Keratinocyte (primary cell): ENCODE data around the gene LAD1. TPM values are rescaled to one million over a fixed set of nuclear protein-coding genes. Genes with fewer than 3 reads are reported as not detected.

ENCODE experiments used
- DNase-seq: peaks from one replicate; pipeline ENCODE4 v3.0.0-alpha.2; 2011; ENCODE audit warnings: low read depth, missing footprints, low spot score
- FAIRE-seq: peaks from 2 replicates; lab custom pipeline; 2011; peaks lifted over from hg19 to GRCh38; lab: Jason Lieb, UNC
- H2AFZ ChIP-seq: 2 replicates; pipeline ENCODE4 v1.6.0; 2012; ENCODE audit warnings: low read length, control low read depth, inconsistent platforms; ENCODE audit not compliant: control insufficient read depth
- H3K27ac ChIP-seq: 2 replicates; pipeline ENCODE4 v1.5.1; 2011; ENCODE audit warnings: low read length; ENCODE audit not compliant: control insufficient read depth, insufficient read depth
- H3K27me3 ChIP-seq: 3 replicates; pipeline ENCODE4 v1.6.0; 2011; ENCODE audit warnings: low read length; ENCODE audit not compliant: control insufficient read depth, insufficient read depth; ENCODE audit errors: extremely low read depth
- H3K36me3 ChIP-seq, 2 experiments: 2 replicates in 1 of 2; 3 replicates in 1 of 2; pipeline ENCODE4 v1.5.1; 2011; ENCODE audit warnings: low read length in 2 of 2, mild to moderate bottlenecking in 1 of 2; ENCODE audit not compliant: control insufficient read depth in 2 of 2, insufficient read depth in 2 of 2; ENCODE audit errors: extremely low read depth in 1 of 2
- H3K4me1 ChIP-seq: 3 replicates; pipeline ENCODE4 v1.5.1; 2011; ENCODE audit warnings: low read length; ENCODE audit not compliant: control insufficient read depth, insufficient read depth; ENCODE audit errors: extremely low read depth
- H3K4me2 ChIP-seq: 3 replicates; pipeline ENCODE4 v1.6.0; 2011; ENCODE audit warnings: low read depth, low read length; ENCODE audit not compliant: control insufficient read depth, insufficient read depth; ENCODE audit errors: extremely low read depth
- H3K4me3 ChIP-seq, 3 experiments: fragments of 200-600 bp in 1 of 3; sonication (generic) in 1 of 3; 2 replicates in 2 of 3; 3 replicates in 1 of 3; pipeline ENCODE4 v1.5.1; 2011 to 2016; ENCODE audit warnings: low read length in 3 of 3, mild to moderate bottlenecking in 3 of 3, control low read depth in 2 of 3, inconsistent platforms in 1 of 3, low read depth in 1 of 3, mixed read lengths in 1 of 3, mixed run types in 1 of 3, moderate library complexity in 1 of 3; ENCODE audit not compliant: control insufficient read depth in 2 of 3, insufficient read depth in 2 of 3; ENCODE audit errors: extremely low read depth in 1 of 3
- H3K79me2 ChIP-seq: 2 replicates; pipeline ENCODE4 v1.6.0; 2012; ENCODE audit warnings: low read length; ENCODE audit not compliant: control insufficient read depth, insufficient read depth
- H3K9ac ChIP-seq: 3 replicates; pipeline ENCODE4 v1.6.0; 2011; ENCODE audit warnings: low read length; ENCODE audit not compliant: control insufficient read depth, insufficient read depth; ENCODE audit errors: extremely low read depth
- H3K9me1 ChIP-seq: 3 replicates; pipeline ENCODE4 v1.6.0; 2011; ENCODE audit warnings: low read length; ENCODE audit not compliant: control insufficient read depth, insufficient read depth; ENCODE audit errors: extremely low read depth
- H3K9me3 ChIP-seq: 2 replicates; pipeline ENCODE4 v1.5.1; 2012; ENCODE audit warnings: low read depth, low read length; ENCODE audit not compliant: control insufficient read depth
- H4K20me1 ChIP-seq: 3 replicates; pipeline ENCODE4 v1.6.0; 2011; ENCODE audit warnings: low read length; ENCODE audit not compliant: control insufficient read depth, insufficient read depth; ENCODE audit errors: extremely low read depth
- EZH2 ChIP-seq: IDR thresholded peaks from one replicate; pipeline ENCODE4 v1.6.1; 2012; ENCODE audit warnings: inconsistent platforms, mild to moderate bottlenecking, low read length, moderate library complexity
- dilution Hi-C: fragments of 300-500 bp; cut with MboI; formaldehyde crosslinking; loops from one replicate; pipeline ENCODE4 v1.7.0; 2020; ENCODE audit warnings: low sequenced_read_pairs; ENCODE audit not compliant: extremely low pct_ligation_motif_present
- polyA plus RNA-seq, 5 experiments: library from polyadenylated mRNA; depleted of rRNA in 3 of 5; stranded (reverse) in 3 of 5; stranded (forward) in 1 of 5; unstranded in 1 of 5; fragments of >200 nt; gene quantifications; 1 replicate in 1 of 5; 2 replicates in 3 of 5; 3 replicates in 1 of 5; pipeline versions ENCODE4 v1.2.1 to v1.2.3, GENCODE V29; 2011 to 2012; ENCODE audit warnings: missing spikeins in 2 of 5, low read depth in 1 of 5, low replicate concordance in 1 of 5
- TF ChIP-seq, protein P1 (sequence below), 3 experiments: IDR thresholded peaks in 1 of 3; conservative IDR thresholded peaks in 1 of 3; optimal IDR thresholded peaks in 1 of 3; 2 replicates in 2 of 3; 3 replicates in 1 of 3; pipeline versions ENCODE3 to v1.5.1; 2011; ENCODE audit warnings: low read length in 3 of 3, mild to moderate bottlenecking in 3 of 3, moderate library complexity in 2 of 3, control low read depth in 1 of 3, inconsistent platforms in 1 of 3; ENCODE audit not compliant: insufficient read depth in 2 of 3; ENCODE audit errors: extremely low read depth in 1 of 3

The LAD1 gene
- polyA plus RNA-seq, 1 donor (not counting 4 experiments of a cell fraction or from before 2014, with no cell fraction given), result 82.9 TPM

DNA sequence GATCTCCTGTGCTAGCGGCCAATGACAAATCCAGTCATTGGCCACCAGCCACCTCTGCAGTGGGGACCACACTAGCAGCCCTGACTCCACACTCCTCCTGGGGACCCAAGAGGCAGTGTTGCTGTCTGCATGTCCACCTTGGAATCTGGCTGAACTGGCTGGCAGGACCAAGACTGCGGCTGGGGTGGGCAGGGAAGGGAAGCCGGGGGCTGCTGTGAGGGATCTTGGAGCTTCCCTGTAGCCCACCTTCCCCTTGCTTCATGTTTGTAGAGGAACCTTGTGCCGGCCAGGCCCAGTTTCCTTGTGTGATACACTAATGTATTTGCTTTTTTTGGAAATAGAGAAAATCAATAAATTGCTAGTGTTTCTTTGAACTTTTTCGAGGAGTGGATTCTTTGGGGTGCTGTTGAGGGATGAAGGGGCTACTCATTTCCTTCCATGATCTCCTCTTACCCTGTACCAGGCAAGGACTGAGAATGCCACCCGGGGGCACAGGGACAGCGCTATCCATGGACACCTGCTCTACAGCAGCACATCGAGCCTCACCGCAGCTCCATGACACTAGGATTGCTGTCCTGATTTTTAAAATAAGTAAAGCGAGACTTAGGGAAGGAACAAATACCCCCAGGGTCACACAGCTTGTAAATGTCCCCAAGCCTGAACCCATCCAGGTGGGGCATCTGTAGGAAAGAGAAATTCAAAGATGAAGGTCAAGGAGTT is 66.3 kb downstream of the LAD1 start:
- FAIRE-seq (no peak), DNase-seq (no peak)
- no peaks in the 10 kb centered on the region for H3K9me3 ChIP-seq
- no peak overlapping the region for H2AFZ ChIP-seq
- H3K27ac ChIP-seq, result no peak overlapping the region
- H3K4me2 ChIP-seq, result no peak overlapping the region
- H3K4me3 ChIP-seq, result no peak overlapping the region
- H3K9ac ChIP-seq, result no peak overlapping the region
- no peaks in the 10 kb centered on the region for H4K20me1 ChIP-seq
- no peak for TF ChIP-seq EZH2
- TF ChIP-seq, protein P1, sequence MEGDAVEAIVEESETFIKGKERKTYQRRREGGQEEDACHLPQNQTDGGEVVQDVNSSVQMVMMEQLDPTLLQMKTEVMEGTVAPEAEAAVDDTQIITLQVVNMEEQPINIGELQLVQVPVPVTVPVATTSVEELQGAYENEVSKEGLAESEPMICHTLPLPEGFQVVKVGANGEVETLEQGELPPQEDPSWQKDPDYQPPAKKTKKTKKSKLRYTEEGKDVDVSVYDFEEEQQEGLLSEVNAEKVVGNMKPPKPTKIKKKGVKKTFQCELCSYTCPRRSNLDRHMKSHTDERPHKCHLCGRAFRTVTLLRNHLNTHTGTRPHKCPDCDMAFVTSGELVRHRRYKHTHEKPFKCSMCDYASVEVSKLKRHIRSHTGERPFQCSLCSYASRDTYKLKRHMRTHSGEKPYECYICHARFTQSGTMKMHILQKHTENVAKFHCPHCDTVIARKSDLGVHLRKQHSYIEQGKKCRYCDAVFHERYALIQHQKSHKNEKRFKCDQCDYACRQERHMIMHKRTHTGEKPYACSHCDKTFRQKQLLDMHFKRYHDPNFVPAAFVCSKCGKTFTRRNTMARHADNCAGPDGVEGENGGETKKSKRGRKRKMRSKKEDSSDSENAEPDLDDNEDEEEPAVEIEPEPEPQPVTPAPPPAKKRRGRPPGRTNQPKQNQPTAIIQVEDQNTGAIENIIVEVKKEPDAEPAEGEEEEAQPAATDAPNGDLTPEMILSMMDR (optimal IDR thresholded peaks at IDR 0.05 in 1 of 3, IDR thresholded peaks at IDR 0.05 in 1 of 3, conservative IDR thresholded peaks at IDR 0.05 in 1 of 3; ENCODE audit: extremely low read depth in 1 of 3, insufficient read depth in 2 of 3, low read length in 3 of 3), result no peak
- no peaks in the 10 kb centered on the region for H3K9me1 ChIP-seq
- peaks cover 12 to 20% of the 10 kb centered on the region in 2 experiments for H3K36me3 ChIP-seq
- H3K27me3 ChIP-seq, result no peaks in the 10 kb centered on the region
- H3K79me2 ChIP-seq, result no peaks in the 10 kb centered on the region
- dilution Hi-C loops, result no loop called here
- peaks cover 35% of the 10 kb centered on the region for H3K4me1 ChIP-seq

DNA sequence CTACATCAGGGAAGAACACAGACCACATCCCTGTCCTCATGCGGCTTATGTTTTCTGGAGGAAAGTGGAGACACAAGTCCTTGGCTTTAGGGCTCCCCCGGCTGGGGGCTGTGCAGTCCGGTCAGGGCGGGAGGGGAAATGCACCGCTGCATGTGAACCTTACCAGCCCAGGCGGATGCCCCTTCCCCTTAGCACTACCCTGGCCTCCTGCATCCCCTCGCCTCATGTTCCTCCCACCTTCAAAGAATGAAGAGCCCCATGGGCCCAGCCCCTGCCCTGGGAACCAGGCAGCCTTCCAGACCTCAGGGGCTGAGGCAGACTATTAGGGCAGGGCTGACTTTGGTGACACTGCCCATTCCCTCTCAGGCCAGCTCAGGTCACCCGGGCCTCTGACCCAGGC is 67.1 kb downstream of the LAD1 start:
- no peak for FAIRE-seq
- no peak overlapping the region for H2AFZ ChIP-seq
- H3K9me3 ChIP-seq, result no peaks in the 10 kb centered on the region
- H3K4me3 ChIP-seq, result no peak overlapping the region
- no peaks in the 10 kb centered on the region for H3K79me2 ChIP-seq
- H3K27me3 ChIP-seq, result no peaks in the 10 kb centered on the region
- H3K36me3 ChIP-seq, result peaks cover 19 to 28% of the 10 kb centered on the region in 2 experiments
- no peak overlapping the region for H3K27ac ChIP-seq
- dilution Hi-C loops, result no loop called here
- no peak overlapping the region for H3K4me2 ChIP-seq
- peaks cover 42% of the 10 kb centered on the region for H3K4me1 ChIP-seq
- DNase-seq, result no peak
- H3K9ac ChIP-seq, result no peak overlapping the region
- H3K9me1 ChIP-seq, result no peaks in the 10 kb centered on the region
- TF ChIP-seq EZH2, result no peak
- TF ChIP-seq, protein P1 (optimal IDR thresholded peaks at IDR 0.05 in 1 of 3, IDR thresholded peaks at IDR 0.05 in 1 of 3, conservative IDR thresholded peaks at IDR 0.05 in 1 of 3; ENCODE audit: extremely low read depth in 1 of 3, insufficient read depth in 2 of 3, low read length in 3 of 3), result no peak
- H4K20me1 ChIP-seq, result no peaks in the 10 kb centered on the region
